ENCODE data around the gene BCKDHA.
"Not testable (repeated sequence)": the region's sequence is repeated elsewhere in the genome, so short reads cannot be mapped to it uniquely, and the experiment has no call there.

BCKDHA gene

DNA sequence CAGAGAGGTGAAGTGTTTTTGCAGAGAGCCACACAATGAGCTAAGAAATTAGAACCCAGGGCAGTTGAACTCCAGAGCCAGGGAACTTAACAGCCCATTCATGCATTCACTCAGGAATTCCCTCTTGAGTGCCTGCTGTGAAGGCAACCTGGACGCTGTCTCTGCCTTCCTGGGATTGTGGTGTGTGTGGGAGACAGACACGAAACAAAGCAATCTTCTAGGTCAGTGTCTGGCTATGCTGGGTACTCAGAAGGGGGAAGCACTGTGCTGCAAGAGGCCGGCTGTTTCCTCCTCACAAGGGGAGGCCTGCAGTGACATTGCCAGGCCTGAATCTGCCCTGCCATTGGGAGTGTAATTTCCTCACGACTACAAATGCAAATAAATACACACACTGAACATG, 9.7 kb downstream of the BCKDHA start:
- H3K36me3 Mint-ChIP-seq (ENCODE audit: low read depth): peaks cover 3% of the 10 kb centered on the region
- H3K4me3 Mint-ChIP-seq: no peak overlapping the region
- H3K9me3 Mint-ChIP-seq: no peaks in the 10 kb centered on the region
- H3K27me3 Mint-ChIP-seq: no peaks in the 10 kb centered on the region
- H3K27ac Mint-ChIP-seq: no peak overlapping the region
- H3K4me1 Mint-ChIP-seq (ENCODE audit: low read depth): peaks cover 15% of the 10 kb centered on the region

- no peaks in the 10 kb centered on the region for H3K9me3 Mint-ChIP-seq
- peaks cover 11% of the 10 kb centered on the region for H3K4me1 Mint-ChIP-seq (ENCODE audit: low read depth)
- no peak overlapping the region for H3K4me3 Mint-ChIP-seq
- H3K27me3 Mint-ChIP-seq: no peaks in the 10 kb centered on the region
- peaks cover 3% of the 10 kb centered on the region for H3K36me3 Mint-ChIP-seq (ENCODE audit: low read depth)
- no peak overlapping the region for H3K27ac Mint-ChIP-seq
These were observed 10.6 kb downstream of the BCKDHA start for GRCh38 chr19:41408256-41408655.

DNA sequence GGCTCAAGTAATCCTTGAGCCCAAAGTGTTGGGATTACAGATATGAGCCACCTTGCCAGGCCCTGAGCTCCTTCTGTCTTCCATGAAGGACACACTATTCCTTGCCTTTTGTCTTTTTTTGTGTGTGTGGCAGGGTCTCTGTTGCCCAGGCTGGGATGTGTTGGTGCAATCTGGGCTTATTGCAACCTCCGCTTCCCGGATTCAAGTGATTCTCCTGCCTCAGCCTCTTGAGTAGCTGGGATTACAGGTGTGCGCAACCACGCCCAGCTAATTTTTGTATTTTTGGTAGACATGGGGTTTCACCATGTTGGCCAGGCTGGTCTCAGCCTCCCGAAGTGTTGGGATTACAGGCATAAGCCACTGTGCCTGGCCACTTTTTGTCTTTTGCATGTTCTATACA, 11.2 kb downstream of the BCKDHA start:
- not testable (repeated sequence) for H3K4me3 Mint-ChIP-seq; H3K36me3 Mint-ChIP-seq (ENCODE audit: low read depth); H3K9me3 Mint-ChIP-seq; H3K27me3 Mint-ChIP-seq; H3K27ac Mint-ChIP-seq
- peaks cover 11% of the 10 kb centered on the region for H3K4me1 Mint-ChIP-seq (ENCODE audit: low read depth)

GRCh38 chr19:41409288-41409687, 11.7 kb downstream of the BCKDHA start:
- Mint-ChIP-seq H3K4me1 (ENCODE audit: low read depth) (peaks cover 11% of the 10 kb centered on the region), H3K27ac (no peak overlapping the region), H3K27me3 (no peaks in the 10 kb centered on the region), H3K9me3 (no peaks in the 10 kb centered on the region), H3K36me3 (ENCODE audit: low read depth) (peaks cover 4% of the 10 kb centered on the region), H3K4me3 (no peak overlapping the region)

DNA sequence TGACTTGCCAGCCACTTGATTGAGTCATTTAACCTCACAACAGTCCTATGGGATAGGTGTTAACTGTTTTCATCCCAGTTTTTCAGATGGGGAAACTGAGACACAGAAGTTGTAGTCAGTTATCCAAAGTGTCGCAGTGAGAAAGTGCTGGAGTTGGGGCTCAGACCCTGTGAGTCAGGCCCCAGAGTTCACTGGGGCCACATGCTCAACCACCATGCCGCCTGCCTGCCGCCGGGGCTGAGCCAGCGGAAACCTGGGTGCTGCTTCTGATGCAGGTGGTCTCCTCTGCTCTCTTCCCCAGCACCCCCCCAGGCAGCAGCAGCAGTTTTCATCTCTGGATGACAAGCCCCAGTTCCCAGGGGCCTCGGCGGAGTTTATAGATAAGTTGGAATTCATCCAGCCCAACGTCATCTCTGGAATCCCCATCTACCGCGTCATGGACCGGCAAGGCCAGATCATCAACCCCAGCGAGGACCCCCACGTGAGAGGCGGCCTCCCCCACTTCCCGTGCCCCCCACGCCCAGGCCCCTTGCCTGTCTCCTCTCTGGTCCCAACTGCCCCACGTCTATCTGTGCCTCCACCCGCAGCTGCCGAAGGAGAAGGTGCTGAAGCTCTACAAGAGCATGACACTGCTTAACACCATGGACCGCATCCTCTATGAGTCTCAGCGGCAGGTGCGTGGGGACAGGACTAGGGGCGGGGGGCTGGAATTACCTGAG, 12.9 kb downstream of the BCKDHA start:
- Mint-ChIP-seq H3K27ac (peak overlapping the region; percentile 45), H3K4me1 (ENCODE audit: low read depth) (peaks cover 11% of the 10 kb centered on the region), H3K4me3 (no peak overlapping the region), H3K36me3 (ENCODE audit: low read depth) (peaks cover 7% of the 10 kb centered on the region), H3K9me3 (no peaks in the 10 kb centered on the region), H3K27me3 (no peaks in the 10 kb centered on the region)

DNA sequence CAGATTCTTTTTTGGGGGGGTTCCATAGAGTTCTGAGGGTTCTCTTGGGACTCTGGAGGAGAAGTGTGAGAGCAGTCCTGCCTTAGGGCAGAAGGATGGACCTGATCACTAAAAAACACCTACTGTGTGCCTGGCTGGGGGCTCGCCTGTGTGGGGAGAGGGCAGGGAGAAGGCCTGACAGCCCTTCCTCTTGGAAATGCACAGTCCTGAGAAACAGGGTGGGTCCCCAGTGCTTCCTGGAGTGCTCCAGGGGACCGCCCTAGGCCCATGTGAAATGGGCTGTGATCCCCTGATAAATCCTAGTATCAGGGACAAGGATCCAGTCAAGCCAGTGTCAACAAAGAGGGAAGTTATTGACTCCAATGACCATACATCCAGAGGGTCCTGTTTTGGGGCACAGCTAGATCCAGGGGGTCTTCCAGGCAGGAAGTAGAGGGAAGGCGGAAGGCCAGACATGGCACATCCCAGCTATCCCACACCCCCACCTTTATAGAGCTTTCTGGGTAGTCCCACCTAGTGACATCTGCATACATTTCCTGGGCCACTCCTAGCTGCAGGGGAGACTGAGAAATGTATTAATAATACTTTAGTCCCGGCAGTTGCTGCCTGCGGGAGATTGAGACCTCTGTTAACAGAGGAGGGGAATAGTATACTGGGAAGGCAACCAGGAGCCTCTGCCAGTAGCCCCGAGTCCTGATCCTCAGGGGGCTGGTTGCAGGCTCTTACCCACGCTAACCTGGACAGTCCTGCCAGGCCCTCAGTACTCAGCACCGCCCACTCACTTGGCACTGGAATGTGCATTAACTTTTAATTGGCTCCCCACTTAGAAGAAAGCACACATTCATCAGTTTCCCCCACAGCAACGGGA, 13.7 kb downstream of the BCKDHA start:
- H3K4me1 Mint-ChIP-seq (ENCODE audit: low read depth): peaks cover 11% of the 10 kb centered on the region
- H3K4me3 Mint-ChIP-seq: no peak overlapping the region
- no peaks in the 10 kb centered on the region for H3K27me3 Mint-ChIP-seq
- no peaks in the 10 kb centered on the region for H3K9me3 Mint-ChIP-seq
- H3K36me3 Mint-ChIP-seq (ENCODE audit: low read depth): peaks cover 7% of the 10 kb centered on the region
- no peak overlapping the region for H3K27ac Mint-ChIP-seq

GRCh38 chr19:41411968-41412265, 14.3 kb downstream of the BCKDHA start:
- no peaks in the 10 kb centered on the region for H3K9me3 Mint-ChIP-seq
- no peak overlapping the region for H3K4me3 Mint-ChIP-seq
- H3K4me1 Mint-ChIP-seq (ENCODE audit: low read depth): peaks cover 11% of the 10 kb centered on the region
- no peak overlapping the region for H3K27ac Mint-ChIP-seq
- H3K36me3 Mint-ChIP-seq (ENCODE audit: low read depth): peaks cover 7% of the 10 kb centered on the region
- no peaks in the 10 kb centered on the region for H3K27me3 Mint-ChIP-seq

DNA sequence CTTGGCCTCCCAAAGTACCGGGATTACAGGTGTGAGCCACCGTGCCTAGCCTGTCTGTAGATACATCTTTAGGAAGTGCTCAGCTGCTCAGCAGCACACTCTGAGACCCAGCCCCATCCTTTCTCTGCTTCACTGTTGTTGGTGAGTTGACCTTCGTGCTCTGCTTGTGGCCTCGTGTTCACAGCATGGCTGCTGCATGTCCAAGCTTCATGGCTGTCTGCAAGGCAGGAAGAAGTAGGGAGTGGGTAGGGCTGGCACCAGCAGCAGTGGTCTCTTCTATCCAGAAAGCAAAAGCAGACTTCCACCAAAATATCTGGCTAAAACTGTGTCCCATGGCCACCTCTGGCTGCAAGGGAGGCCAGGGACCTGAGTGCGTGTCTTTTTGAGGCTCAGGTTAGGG, 15.3 kb downstream of the BCKDHA start:
- peaks cover 12% of the 10 kb centered on the region for H3K36me3 Mint-ChIP-seq (ENCODE audit: low read depth)
- no peak overlapping the region for H3K4me3 Mint-ChIP-seq
- H3K27me3 Mint-ChIP-seq: no peaks in the 10 kb centered on the region
- H3K27ac Mint-ChIP-seq: no peak overlapping the region
- no peaks in the 10 kb centered on the region for H3K9me3 Mint-ChIP-seq
- peaks cover 11% of the 10 kb centered on the region for H3K4me1 Mint-ChIP-seq (ENCODE audit: low read depth)

DNA sequence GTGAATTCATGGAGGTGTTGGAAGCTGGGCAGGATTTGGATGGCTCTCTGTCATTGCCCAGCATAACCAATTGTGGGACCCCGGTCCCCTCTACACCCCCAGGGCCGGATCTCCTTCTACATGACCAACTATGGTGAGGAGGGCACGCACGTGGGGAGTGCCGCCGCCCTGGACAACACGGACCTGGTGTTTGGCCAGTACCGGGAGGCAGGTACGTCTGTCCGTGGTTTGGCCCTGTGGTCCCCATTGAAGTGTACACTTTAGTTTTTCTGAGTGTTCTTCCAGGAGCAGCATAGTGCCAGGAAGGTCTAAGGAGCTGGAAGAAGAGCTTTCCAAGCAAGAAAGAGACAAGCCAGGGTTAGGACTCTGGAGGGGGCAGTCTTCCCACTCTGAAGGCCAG, 16.3 kb downstream of the BCKDHA start:
- no peak overlapping the region for H3K27ac Mint-ChIP-seq
- no peaks in the 10 kb centered on the region for H3K27me3 Mint-ChIP-seq
- H3K9me3 Mint-ChIP-seq: no peaks in the 10 kb centered on the region
- peaks cover 11% of the 10 kb centered on the region for H3K4me1 Mint-ChIP-seq (ENCODE audit: low read depth)
- H3K36me3 Mint-ChIP-seq (ENCODE audit: low read depth): peaks cover 19% of the 10 kb centered on the region
- H3K4me3 Mint-ChIP-seq: no peak overlapping the region

GRCh38 chr19:41414461-41414860, 16.8 kb downstream of the BCKDHA start:
- Mint-ChIP-seq H3K27ac (no peak overlapping the region), H3K4me1 (ENCODE audit: low read depth) (peaks cover 7% of the 10 kb centered on the region), H3K36me3 (ENCODE audit: low read depth) (peaks cover 19% of the 10 kb centered on the region), H3K4me3 (no peak overlapping the region), H3K27me3 (no peaks in the 10 kb centered on the region), H3K9me3 (no peaks in the 10 kb centered on the region)

- Mint-ChIP-seq H3K9me3 (no peaks in the 10 kb centered on the region), H3K36me3 (ENCODE audit: low read depth) (peaks cover 22% of the 10 kb centered on the region), H3K27me3 (no peaks in the 10 kb centered on the region), H3K4me3 (no peak overlapping the region), H3K4me1 (ENCODE audit: low read depth) (peaks cover 2% of the 10 kb centered on the region), H3K27ac (no peak overlapping the region)
These were observed 17.5 kb downstream of the BCKDHA start for GRCh38 chr19:41415154-41415571.

GRCh38 chr19:41416194-41416674, 18.6 kb downstream of the BCKDHA start:
- Mint-ChIP-seq H3K4me1 (ENCODE audit: low read depth) (no peaks in the 10 kb centered on the region), H3K9me3 (no peaks in the 10 kb centered on the region), H3K27me3 (no peaks in the 10 kb centered on the region), H3K36me3 (ENCODE audit: low read depth) (peaks cover 24% of the 10 kb centered on the region), H3K27ac (no peak overlapping the region), H3K4me3 (no peak overlapping the region)

- no peak overlapping the region for H3K4me3 Mint-ChIP-seq
These were observed 22.7 kb downstream of the BCKDHA start for GRCh38 chr19:41420101-41420880.

DNA sequence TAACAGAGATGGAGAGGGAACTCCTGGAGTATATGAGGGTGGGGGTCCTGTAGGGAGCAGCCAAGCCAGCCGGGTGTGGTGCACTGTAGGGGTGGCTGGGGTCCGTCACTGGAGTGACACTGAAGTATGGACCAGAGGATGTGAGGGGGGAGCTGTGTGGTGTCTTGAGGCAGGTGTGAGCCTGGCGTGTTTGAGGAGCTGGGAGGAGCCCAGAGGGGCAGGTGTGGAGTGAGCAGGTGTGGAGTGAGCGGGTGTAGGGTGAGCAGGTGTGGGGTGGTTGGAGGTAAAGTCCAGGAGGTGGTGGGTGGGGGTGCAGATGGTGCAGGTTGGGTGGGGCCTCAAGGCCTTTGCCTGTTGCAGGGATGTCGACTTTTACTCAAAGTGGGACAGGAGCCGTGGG, 23.7 kb downstream of the BCKDHA start:
- no peaks in the 10 kb centered on the region for H3K9me3 Mint-ChIP-seq
- no peak overlapping the region for H3K4me3 Mint-ChIP-seq
- no peaks in the 10 kb centered on the region for H3K27me3 Mint-ChIP-seq
- peaks cover 17% of the 10 kb centered on the region for H3K36me3 Mint-ChIP-seq (ENCODE audit: low read depth)
- H3K27ac Mint-ChIP-seq: no peak overlapping the region
- H3K4me1 Mint-ChIP-seq (ENCODE audit: low read depth): no peaks in the 10 kb centered on the region

More at GRCh38 chr19:41420101-41420880, 22.7 kb downstream of the BCKDHA start:
- H3K4me1 Mint-ChIP-seq (ENCODE audit: low read depth): no peaks in the 10 kb centered on the region
- no peaks in the 10 kb centered on the region for H3K9me3 Mint-ChIP-seq
- H3K27me3 Mint-ChIP-seq: no peaks in the 10 kb centered on the region
- H3K27ac Mint-ChIP-seq: no peak overlapping the region
- H3K36me3 Mint-ChIP-seq (ENCODE audit: low read depth): peaks cover 17% of the 10 kb centered on the region

GRCh38 chr19:41421973-41422372, 24.4 kb downstream of the BCKDHA start:
- Mint-ChIP-seq H3K27me3 (no peaks in the 10 kb centered on the region), H3K27ac (no peak overlapping the region), H3K9me3 (no peaks in the 10 kb centered on the region), H3K4me3 (no peak overlapping the region), H3K4me1 (ENCODE audit: low read depth) (peaks cover 3% of the 10 kb centered on the region), H3K36me3 (ENCODE audit: low read depth) (peaks cover 17% of the 10 kb centered on the region)
